ENCODE measurements around the gene EDIL3.
"Not testable (repeated sequence)": the region's sequence is repeated elsewhere in the genome, so short reads cannot be mapped to it uniquely, and the experiment has no call there.

Gene EDIL3

GRCh38 chr5:84072339-84072738 is 312.3 kb downstream of the EDIL3 start:
- DNase-seq = no peak

GRCh38 chr5:84069608-84070179 is 315.0 kb downstream of the EDIL3 start:
- DNase-seq = no peak

GRCh38 chr5:84063041-84063440 is 321.6 kb downstream of the EDIL3 start:
- no peak for DNase-seq

- no peak for DNase-seq
These were observed 325.0 kb downstream of the EDIL3 start for GRCh38 chr5:84059672-84060071.

GRCh38 chr5:84058561-84058960 is 326.1 kb downstream of the EDIL3 start:
- DNase-seq = no peak

- DNase-seq = no peak
These were observed 327.5 kb downstream of the EDIL3 start for GRCh38 chr5:84057211-84057610.

GRCh38 chr5:84045964-84046363 is 338.7 kb downstream of the EDIL3 start:
- no peak for DNase-seq

- no peak for DNase-seq
These were observed 347.8 kb downstream of the EDIL3 start for GRCh38 chr5:84036842-84037241.

GRCh38 chr5:84032324-84032723 is 352.4 kb downstream of the EDIL3 start:
- no peak for DNase-seq

GRCh38 chr5:84028093-84028492 is 356.6 kb downstream of the EDIL3 start:
- DNase-seq = no peak

GRCh38 chr5:84018521-84018920 is 366.2 kb downstream of the EDIL3 start:
- not testable (repeated sequence) for DNase-seq

GRCh38 chr5:84017523-84018172 is 367.0 kb downstream of the EDIL3 start:
- DNase-seq = no peak

GRCh38 chr5:84016085-84016484 is 368.6 kb downstream of the EDIL3 start:
- DNase-seq = no peak

- DNase-seq = no peak
These were observed 369.7 kb downstream of the EDIL3 start for GRCh38 chr5:84014966-84015365.

GRCh38 chr5:83993803-83994202 is 390.9 kb downstream of the EDIL3 start:
- no peak for DNase-seq

GRCh38 chr5:83991566-83992224 is 393.0 kb downstream of the EDIL3 start:
- no peak for DNase-seq

GRCh38 chr5:83988293-83988685 is 396.4 kb downstream of the EDIL3 start:
- DNase-seq = no peak

GRCh38 chr5:83987513-83988292 is 397.0 kb downstream of the EDIL3 start:
- DNase-seq = no peak

- no peak for DNase-seq
These were observed 400.8 kb downstream of the EDIL3 start for GRCh38 chr5:83983852-83984251.

GRCh38 chr5:83973925-83974815 is 410.5 kb downstream of the EDIL3 start:
- DNase-seq = no peak

- no peak for DNase-seq
These were observed 411.8 kb downstream of the EDIL3 start for GRCh38 chr5:83972909-83973308.

- DNase-seq = no peak
These were observed 412.4 kb downstream of the EDIL3 start for GRCh38 chr5:83972236-83972635.
